ENCODE results near the gene OTUD4. TPM values are rescaled to one million over a fixed set of nuclear protein-coding genes. Genes with fewer than 3 reads are reported as not detected.
"Not testable (repeated sequence)": the region's sequence is repeated elsewhere in the genome, so short reads cannot be mapped to it uniquely, and the experiment has no call there.

The OTUD4 gene
- total RNA-seq = 25.4 and 33.2 TPM in 2 replicates

GRCh38 chr4:145180298-145181090, at the start of gene OTUD4:
Gene OTUD4, minus strand, starts transcription at chr4:145180589. Its CDS starts 616 bp downstream, at chr4:145179973.
- TF ChIP-seq CTCF (IDR thresholded peaks at IDR 0.05; ENCODE audit: insufficient read depth, low read depth, low read length) = no peak
- peak; percentile 97 for DNase-seq (ENCODE audit: low read depth)
- peak within 1 kb of the TSS; percentile 69 for H3K4me3 ChIP-seq (ENCODE audit: low read depth, low read length)

- not testable (repeated sequence) for H3K4me3 ChIP-seq (ENCODE audit: low read depth, low read length); DNase-seq (ENCODE audit: low read depth)
These were observed 42.8 kb upstream of the OTUD4 start for GRCh38 chr4:145223228-145223627.

GRCh38 chr4:145221529-145221928, 41.1 kb upstream of the OTUD4 start:
- DNase-seq (ENCODE audit: low read depth); H3K4me3 ChIP-seq (ENCODE audit: low read depth, low read length): not testable (repeated sequence)

- DNase-seq (ENCODE audit: low read depth) = no peak
- H3K4me3 ChIP-seq (ENCODE audit: low read depth, low read length) = no peak overlapping the region
- no peak for TF ChIP-seq CTCF (IDR thresholded peaks at IDR 0.05; ENCODE audit: insufficient read depth, low read depth, low read length)
These were observed 38.7 kb upstream of the OTUD4 start for GRCh38 chr4:145219090-145219489.

GRCh38 chr4:145218251-145218650, 37.9 kb upstream of the OTUD4 start:
- DNase-seq (ENCODE audit: low read depth) = no peak
- H3K4me3 ChIP-seq (ENCODE audit: low read depth, low read length) = no peak overlapping the region
- TF ChIP-seq CTCF (IDR thresholded peaks at IDR 0.05; ENCODE audit: insufficient read depth, low read depth, low read length) = no peak

- TF ChIP-seq CTCF (IDR thresholded peaks at IDR 0.05; ENCODE audit: insufficient read depth, low read depth, low read length) = no peak
- no peak for DNase-seq (ENCODE audit: low read depth)
- H3K4me3 ChIP-seq (ENCODE audit: low read depth, low read length) = no peak overlapping the region
These were observed 37.0 kb upstream of the OTUD4 start for GRCh38 chr4:145217349-145217748.

- DNase-seq (ENCODE audit: low read depth) = peak; percentile 38
- H3K4me3 ChIP-seq (ENCODE audit: low read depth, low read length) = no peak overlapping the region
- TF ChIP-seq CTCF (IDR thresholded peaks at IDR 0.05; ENCODE audit: insufficient read depth, low read depth, low read length) = peak; percentile 58
These were observed 36.1 kb upstream of the OTUD4 start for GRCh38 chr4:145216535-145216934.

- TF ChIP-seq CTCF (IDR thresholded peaks at IDR 0.05; ENCODE audit: insufficient read depth, low read depth, low read length) = no peak
- no peak for DNase-seq (ENCODE audit: low read depth)
- H3K4me3 ChIP-seq (ENCODE audit: low read depth, low read length) = no peak overlapping the region
These were observed 32.9 kb upstream of the OTUD4 start for GRCh38 chr4:145213245-145213644.
